ENCODE data around the gene LINGO1. TPM values are rescaled to one million over a fixed set of nuclear protein-coding genes. Genes with fewer than 3 reads are reported as not detected.

The LINGO1 gene
- total and polyA plus RNA-seq, 2 of the 8 experiments (the other 6 are each of a cell fraction or from before 2014, with no cell fraction given), result 57.1 to 114 TPM

- FAIRE-seq, result no peak
- no peaks in the 10 kb centered on the region for H4K20me1 ChIP-seq (replicated peaks in 1 of 2; ENCODE audit: control insufficient read depth in 1 of 2, insufficient read depth in 2 of 2, low read length in 2 of 2)
- no peaks in the 10 kb centered on the region for H3K36me3 ChIP-seq (ENCODE audit: control insufficient read depth in 2 of 4, insufficient read depth in 4 of 4, low read length in 3 of 4)
- no peak overlapping the region for H4K91ac ChIP-seq (replicated peaks; ENCODE audit: insufficient read length, low read length)
- H2BK20ac ChIP-seq (ENCODE audit: low read length), result no peak overlapping the region
- CTCF ChIA-PET (ENCODE audit: partially characterized antibody), result interaction anchor here (0.5 to 18.0 kb wide), 8 partner anchors 12 to 1719 kb away, joined by 3 to 361 read pairs (median 20); partner anchors contain the start of gene LINGO1
- H3K27me3 ChIP-seq (replicated peaks in 1 of 4; ENCODE audit: control insufficient read depth in 3 of 4, extremely low read depth in 1 of 4, insufficient read depth in 3 of 4, low read length in 3 of 4), result no peaks in the 10 kb centered on the region
- no peak overlapping the region for H2BK12ac ChIP-seq (ENCODE audit: low read depth, low read length)
- H3K18ac ChIP-seq (ENCODE audit: extremely low read depth, low read length), result no peak overlapping the region
- H4K5ac ChIP-seq (ENCODE audit: insufficient read length, low read depth, low read length), result no peak overlapping the region
- no peaks in the 10 kb centered on the region for H3K23me2 ChIP-seq (ENCODE audit: low read depth, low read length)
- no peak for DNase-seq (ENCODE audit: low read depth in 1 of 2, low spot score in 2 of 2)
- peaks cover 0 to 11% (median 2%) of the 10 kb centered on the region in 4 experiments; a peak in 5 of 7 replicates for H3K4me1 ChIP-seq (replicated peaks in 1 of 4; ENCODE audit: control insufficient read depth in 3 of 4, insufficient read depth in 4 of 4, low read length in 3 of 4)
- H3K4me2 ChIP-seq (ENCODE audit: insufficient read depth in 1 of 2, low read depth in 2 of 2, low read length in 2 of 2), result no peak overlapping the region
- H2AFZ ChIP-seq (ENCODE audit: low read length), result no peak overlapping the region
- WGBS, 2 experiments (ENCODE audit: extremely low coverage in 1 of 2, insufficient coverage in 1 of 2, insufficient read length in 1 of 2, insufficient replicate concordance in 2 of 2, low coverage in 1 of 2, low lambda C conversion rate in 2 of 2, missing lambda C conversion rate in 1 of 2), result 90% methylated on average over 4 of the region's 4 CpGs; no CpG with 5 or more reads in 1 of the 2 experiments
- POLR2A ChIA-PET (ENCODE audit: partially characterized antibody), result interaction anchor here (1.1 to 1.6 kb wide), 2 partner anchors 9 to 14 kb away, joined by 4 to 5 read pairs; no protein-coding TSS in a partner anchor
- no peak overlapping the region for H3K4ac ChIP-seq (replicated peaks; ENCODE audit: insufficient read length, low read depth, low read length)
- H3K56ac ChIP-seq (replicated peaks; ENCODE audit: insufficient read length, low read depth, low read length), result no peak overlapping the region
- no peak overlapping the region for H3K23ac ChIP-seq (ENCODE audit: insufficient read length)
- H3K79me2 ChIP-seq (ENCODE audit: control insufficient read depth in 1 of 2, insufficient read depth in 2 of 2, low read length in 2 of 2), result no peaks in the 10 kb centered on the region
- H2BK15ac ChIP-seq (ENCODE audit: low read length), result no peak overlapping the region
- no peak overlapping the region for H2BK5ac ChIP-seq (ENCODE audit: low read depth, low read length)
- H3K14ac ChIP-seq (ENCODE audit: insufficient read length), result no peak overlapping the region
- no peak overlapping the region for H3K4me3 ChIP-seq (ENCODE audit: extremely low read depth in 1 of 4, insufficient read depth in 2 of 4, low read depth in 3 of 4, low read length in 4 of 4)
- no peaks in the 10 kb centered on the region for H3K9me3 ChIP-seq (ENCODE audit: insufficient read depth in 2 of 2, low read depth in 1 of 2, low read length in 1 of 2)
- H3K9ac ChIP-seq (replicated peaks in 1 of 4; ENCODE audit: extremely low read depth in 1 of 4, low read depth in 3 of 4, low read length in 3 of 4), result no peak overlapping the region
- H2BK120ac ChIP-seq (replicated peaks; ENCODE audit: low read depth, low read length), result no peak overlapping the region
- H2AK5ac ChIP-seq (ENCODE audit: low read depth, low read length), result no peak overlapping the region
- no peaks in the 10 kb centered on the region for H3K79me1 ChIP-seq (ENCODE audit: low read depth, low read length)
- H3K27ac ChIP-seq (ENCODE audit: low read depth, low read length), result no peak overlapping the region
- H4K8ac ChIP-seq (ENCODE audit: extremely low read depth, insufficient read depth, low read length), result no peak overlapping the region
- no peak for TF ChIP-seq SP1 (IDR thresholded peaks at IDR 0.05; ENCODE audit: low read depth, low read length)
- no peak for TF ChIP-seq JUN (IDR thresholded peaks at IDR 0.05; ENCODE audit: low read depth, low read length)
- TF ChIP-seq SIRT6 (IDR thresholded peaks at IDR 0.05; ENCODE audit: low read length), result no peak
- TF ChIP-seq BRCA1 (IDR thresholded peaks at IDR 0.05; ENCODE audit: low read depth, low read length), result no peak
- TF ChIP-seq CREB1 (IDR thresholded peaks at IDR 0.05), result no peak
Measured at GRCh38 chr15:77647961-77648360, 15.2 kb upstream of the LINGO1 start.

Data from H1 (cell line).